Fibroblast of lung (primary cell): ENCODE data around the gene SMIM10L1. TPM values are rescaled to one million over a fixed set of nuclear protein-coding genes. Genes with fewer than 3 reads are reported as not detected.

ENCODE experiments used
- DNase-seq, 2 donors: peaks; one replicate each; pipeline versions ENCODE4 v3.0.0 to v3.0.0-alpha.2; 2010; ENCODE audit warnings: low read depth in 2 of 2
- H2AFZ ChIP-seq: 2 replicates; pipeline ENCODE4 v1.5.1; 2012; ENCODE audit warnings: low read length, control low read depth, inconsistent platforms
- H3K27ac ChIP-seq: 2 replicates; pipeline ENCODE4 v1.5.1; 2011; ENCODE audit warnings: low read length, control low read depth; ENCODE audit not compliant: insufficient read depth
- H3K27me3 ChIP-seq: 2 replicates; pipeline ENCODE4 v1.5.1; 2011; ENCODE audit warnings: mild to moderate bottlenecking, low read length; ENCODE audit not compliant: control insufficient read depth, insufficient read depth
- H3K36me3 ChIP-seq: 2 replicates; pipeline ENCODE4 v1.5.1; 2011; ENCODE audit warnings: low read length; ENCODE audit not compliant: control insufficient read depth, insufficient read depth
- H3K4me1 ChIP-seq: 2 replicates; pipeline ENCODE4 v1.5.1; 2011; ENCODE audit warnings: low read length; ENCODE audit not compliant: control insufficient read depth, insufficient read depth; ENCODE audit errors: extremely low read depth
- H3K4me2 ChIP-seq: 2 replicates; pipeline ENCODE4 v1.5.1; 2011; ENCODE audit warnings: low read length, control low read depth; ENCODE audit not compliant: insufficient read depth; ENCODE audit errors: extremely low read depth
- H3K4me3 ChIP-seq, 4 experiments: fragments of 200-600 bp in 1 of 4; sonication (generic) in 1 of 4; replicated peaks in 1 of 4; 2 replicates each; pipeline ENCODE4 v1.5.1; 2011 to 2016; ENCODE audit warnings: low read length in 4 of 4, low read depth in 3 of 4, mild to moderate bottlenecking in 3 of 4, control low read depth in 2 of 4, inconsistent platforms in 1 of 4, mixed read lengths in 1 of 4; ENCODE audit not compliant: insufficient read depth in 1 of 4; ENCODE audit errors: control extremely low read depth in 1 of 4
- H3K79me2 ChIP-seq: 2 replicates; pipeline ENCODE4 v1.5.1; 2012; ENCODE audit warnings: mild to moderate bottlenecking, low read length, inconsistent platforms; ENCODE audit not compliant: control insufficient read depth, insufficient read depth
- H3K9ac ChIP-seq: 2 replicates; pipeline ENCODE4 v1.5.1; 2011; ENCODE audit warnings: mild to moderate bottlenecking, low read length, control low read depth; ENCODE audit not compliant: insufficient read depth
- H3K9me3 ChIP-seq: 2 replicates; pipeline ENCODE4 v1.5.1; 2012; ENCODE audit warnings: low read depth, low read length; ENCODE audit not compliant: control insufficient read depth, insufficient read depth
- H4K20me1 ChIP-seq: 2 replicates; pipeline ENCODE4 v1.5.1; 2011; ENCODE audit warnings: low read length; ENCODE audit not compliant: control insufficient read depth, insufficient read depth; ENCODE audit errors: extremely low read depth
- CTCF ChIP-seq, 2 donors: IDR thresholded peaks in 1 of 2; conservative IDR thresholded peaks in 1 of 2; 1 replicate in 1 of 2; 2 replicates in 1 of 2; pipeline ENCODE4 v1.5.1; 2011 to 2012; ENCODE audit warnings: low read length in 2 of 2, control low read depth in 1 of 2, inconsistent platforms in 1 of 2, low read depth in 1 of 2, mild to moderate bottlenecking in 1 of 2
- EZH2 ChIP-seq: IDR thresholded peaks from 2 replicates; pipeline ENCODE4 v1.5.1; 2012; ENCODE audit warnings: low read length, control low read depth, mild to moderate bottlenecking; ENCODE audit errors: missing control alignments
- polyA plus RNA-seq, 2 donors: library from polyadenylated mRNA; depleted of rRNA in 1 of 2; stranded (reverse) in 1 of 2; unstranded in 1 of 2; fragments of >200 nt; gene quantifications; 2 replicates each; pipeline ENCODE4 v1.2.1, GENCODE V29; 2011 to 2012; ENCODE audit warnings: missing spikeins in 1 of 2
- total RNA-seq: library from RNA; depleted of rRNA; stranded (reverse); fragments of >200 nt; gene quantifications from 2 replicates; pipeline ENCODE4 v1.2.1, GENCODE V29; 2014

The SMIM10L1 gene
- total and polyA plus RNA-seq, 2 donors (not counting 1 experiment from before 2014, with no cell fraction given) = 4.8 TPM

GRCh38 chr12:11164384-11164783 lies 6.6 kb upstream of the SMIM10L1 start:
- no peaks in the 10 kb centered on the region for H3K36me3 ChIP-seq
- no peaks in the 10 kb centered on the region for H3K27me3 ChIP-seq
- no peak overlapping the region for H3K9ac ChIP-seq
- no peak for TF ChIP-seq CTCF (conservative IDR thresholded peaks at IDR 0.05 in 1 of 2, IDR thresholded peaks at IDR 0.05 in 1 of 2; ENCODE audit: low read depth in 1 of 2, low read length in 2 of 2)
- no peak for TF ChIP-seq EZH2
- H2AFZ ChIP-seq = no peak overlapping the region
- no peaks in the 10 kb centered on the region for H4K20me1 ChIP-seq
- no peaks in the 10 kb centered on the region for H3K9me3 ChIP-seq
- no peak for DNase-seq
- H3K4me3 ChIP-seq = no peak overlapping the region
- no peaks in the 10 kb centered on the region for H3K4me1 ChIP-seq
- H3K4me2 ChIP-seq = no peak overlapping the region
- no peak overlapping the region for H3K27ac ChIP-seq
- H3K79me2 ChIP-seq = peaks cover 73% of the 10 kb centered on the region

- no peak overlapping the region for H3K9ac ChIP-seq
- H3K36me3 ChIP-seq = no peaks in the 10 kb centered on the region
- H3K27ac ChIP-seq = no peak overlapping the region
- no peak overlapping the region for H3K4me2 ChIP-seq
- H3K27me3 ChIP-seq = no peaks in the 10 kb centered on the region
- DNase-seq = no peak
- peaks cover 76% of the 10 kb centered on the region for H3K79me2 ChIP-seq
- no peaks in the 10 kb centered on the region for H4K20me1 ChIP-seq
- H2AFZ ChIP-seq = no peak overlapping the region
- TF ChIP-seq CTCF (conservative IDR thresholded peaks at IDR 0.05 in 1 of 2, IDR thresholded peaks at IDR 0.05 in 1 of 2; ENCODE audit: low read depth in 1 of 2, low read length in 2 of 2) (no peak), EZH2 (no peak)
- H3K4me3 ChIP-seq = no peak overlapping the region
- H3K4me1 ChIP-seq = no peaks in the 10 kb centered on the region
- H3K9me3 ChIP-seq = no peaks in the 10 kb centered on the region
Observed at GRCh38 chr12:11166300-11166699, 4.7 kb upstream of the SMIM10L1 start.

GRCh38 chr12:11170810-11171144 lies 217 bp upstream of the SMIM10L1 start:
- Histone ChIP-seq H3K4me3 (peak overlapping the region; percentile 62 to 94 (median 72)), H3K36me3 (no peaks in the 10 kb centered on the region), H3K79me2 (peaks cover 68% of the 10 kb centered on the region), H2AFZ (peak overlapping the region; percentile 4), H3K9ac (peak overlapping the region; percentile 97), H3K4me2 (peak overlapping the region; percentile 85), H3K27me3 (no peaks in the 10 kb centered on the region), H4K20me1 (no peaks in the 10 kb centered on the region), H3K27ac (peak overlapping the region; percentile 94), H3K4me1 (no peaks in the 10 kb centered on the region), H3K9me3 (no peaks in the 10 kb centered on the region)
- no peak for DNase-seq
- TF ChIP-seq EZH2 (no peak), CTCF (conservative IDR thresholded peaks at IDR 0.05 in 1 of 2, IDR thresholded peaks at IDR 0.05 in 1 of 2; ENCODE audit: low read depth in 1 of 2, low read length in 2 of 2) (no peak)
